ENCODE results near the gene NEK6. TPM values are rescaled to one million over a fixed set of nuclear protein-coding genes. Genes with fewer than 3 reads are reported as not detected.

Gene NEK6
- total RNA-seq, 4 donors from 2014 or later, result 6.0 to 14.7 (median 9.1) TPM

GRCh38 chr9:124312290-124313265 lies 54.8 kb downstream of the NEK6 start:
- DNase-seq (ENCODE audit: low spot score in 2 of 2), result no peak
- intact Hi-C loops (cut with DNase I; ENCODE audit: low total_unique reads), result no loop called here
- TF ChIP-seq, protein P1, sequence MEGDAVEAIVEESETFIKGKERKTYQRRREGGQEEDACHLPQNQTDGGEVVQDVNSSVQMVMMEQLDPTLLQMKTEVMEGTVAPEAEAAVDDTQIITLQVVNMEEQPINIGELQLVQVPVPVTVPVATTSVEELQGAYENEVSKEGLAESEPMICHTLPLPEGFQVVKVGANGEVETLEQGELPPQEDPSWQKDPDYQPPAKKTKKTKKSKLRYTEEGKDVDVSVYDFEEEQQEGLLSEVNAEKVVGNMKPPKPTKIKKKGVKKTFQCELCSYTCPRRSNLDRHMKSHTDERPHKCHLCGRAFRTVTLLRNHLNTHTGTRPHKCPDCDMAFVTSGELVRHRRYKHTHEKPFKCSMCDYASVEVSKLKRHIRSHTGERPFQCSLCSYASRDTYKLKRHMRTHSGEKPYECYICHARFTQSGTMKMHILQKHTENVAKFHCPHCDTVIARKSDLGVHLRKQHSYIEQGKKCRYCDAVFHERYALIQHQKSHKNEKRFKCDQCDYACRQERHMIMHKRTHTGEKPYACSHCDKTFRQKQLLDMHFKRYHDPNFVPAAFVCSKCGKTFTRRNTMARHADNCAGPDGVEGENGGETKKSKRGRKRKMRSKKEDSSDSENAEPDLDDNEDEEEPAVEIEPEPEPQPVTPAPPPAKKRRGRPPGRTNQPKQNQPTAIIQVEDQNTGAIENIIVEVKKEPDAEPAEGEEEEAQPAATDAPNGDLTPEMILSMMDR (IDR thresholded peaks at IDR 0.05), result no peak
- TF ChIP-seq POLR2A (IDR thresholded peaks at IDR 0.05), result no peak
- no peak overlapping the region for H3K4me3 ChIP-seq (ENCODE audit: low read depth, poor library complexity, severe bottlenecking)
- WGBS, 2 donors, result 86 to 89% methylated on average over 27 of the region's 27 CpGs

- no peak for DNase-seq (ENCODE audit: low spot score in 2 of 2)
- no peak overlapping the region for H3K4me3 ChIP-seq (ENCODE audit: low read depth, poor library complexity, severe bottlenecking)
- intact Hi-C loops (cut with DNase I; ENCODE audit: low total_unique reads), result no loop called here
- TF ChIP-seq, protein P1 (IDR thresholded peaks at IDR 0.05), result no peak
- 92 to 93% methylated on average over 18 of the region's 18 CpGs for WGBS, 2 donors
These were observed 56.2 kb downstream of the NEK6 start for GRCh38 chr9:124313940-124314339.

DNA sequence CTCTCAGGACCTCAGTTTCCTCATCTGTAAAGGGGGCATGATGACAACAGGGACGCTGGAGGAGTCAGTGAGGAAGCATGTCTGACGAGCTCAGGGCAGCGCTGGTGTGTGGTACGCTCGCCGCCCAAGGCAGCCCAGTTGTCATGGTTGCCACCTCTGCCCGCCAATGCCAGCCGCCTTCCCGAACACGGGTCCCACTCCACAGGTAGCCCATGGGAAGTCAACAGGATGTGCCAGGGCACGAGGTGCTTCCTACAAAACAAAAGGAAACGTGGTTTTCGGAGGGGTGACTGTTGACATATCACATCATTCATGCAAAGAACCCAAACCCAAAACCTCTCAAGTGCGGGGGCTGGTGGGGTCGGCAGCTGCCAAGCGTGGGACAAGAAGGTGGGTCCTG lies 58.1 kb downstream of the NEK6 start:
- WGBS, 2 donors, result 86 to 89% methylated on average over 13 to 16 of the region's 16 CpGs
- intact Hi-C loops (cut with DNase I; ENCODE audit: low total_unique reads), result no loop called here
- H3K4me3 ChIP-seq (ENCODE audit: low read depth, poor library complexity, severe bottlenecking), result no peak overlapping the region

DNA sequence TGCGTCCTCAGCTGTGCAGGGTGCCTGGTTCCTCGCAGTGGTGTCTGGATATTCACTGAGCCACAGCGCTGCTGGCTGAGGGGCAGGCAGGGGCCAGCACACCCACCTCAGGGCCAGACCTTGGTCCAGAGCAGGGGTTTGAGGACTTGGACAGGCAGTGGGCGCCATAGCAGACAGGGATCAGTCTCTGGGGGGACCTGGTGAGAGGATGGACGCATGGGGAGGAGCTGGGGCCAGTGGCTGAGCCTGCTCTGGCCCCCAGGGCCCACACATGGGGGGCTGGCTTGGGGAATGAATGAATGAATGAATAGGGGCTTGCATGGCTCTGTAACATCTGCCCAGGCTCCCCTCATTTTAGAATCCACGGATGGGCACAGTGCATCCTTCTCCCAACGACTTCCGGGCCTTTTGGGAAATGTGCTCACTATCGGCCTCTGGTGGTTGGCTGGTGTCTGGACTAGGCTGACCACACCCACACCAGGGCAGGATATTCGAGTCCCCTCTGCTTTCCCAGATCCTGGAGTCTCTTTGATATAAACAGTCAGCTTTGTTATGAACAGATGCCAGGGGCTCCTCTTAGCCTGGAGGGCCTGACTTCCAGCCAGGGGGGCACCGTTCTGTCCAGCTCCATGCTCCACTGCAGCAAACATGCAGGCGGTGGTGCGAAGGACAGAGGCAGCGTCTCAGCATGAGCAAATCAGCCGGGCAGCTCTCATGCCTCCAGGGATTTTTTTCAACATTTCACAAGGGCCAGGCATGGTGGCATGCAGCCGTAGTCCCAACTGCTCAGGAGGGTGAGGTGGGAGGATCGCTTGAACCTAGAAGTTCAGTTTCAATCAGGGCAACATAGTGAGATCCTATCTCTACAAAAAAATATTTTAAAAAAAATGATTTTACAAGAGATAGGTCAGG lies 62.6 kb downstream of the NEK6 start:
- 59 to 67% methylated on average over 12 to 16 of the region's 17 CpGs for WGBS, 2 donors
- peak; percentile 54 to 93 for DNase-seq (ENCODE audit: low spot score in 2 of 2)
- intact Hi-C loops (cut with DNase I; ENCODE audit: low total_unique reads), result loop anchor here (10.0 kb wide), 1 partner anchor 186 kb away; no protein-coding TSS in a partner anchor
- no peak overlapping the region for H3K4me3 ChIP-seq (ENCODE audit: low read depth, poor library complexity, severe bottlenecking)
- no peak for TF ChIP-seq POLR2A (IDR thresholded peaks at IDR 0.05)
- TF ChIP-seq, protein P1 (IDR thresholded peaks at IDR 0.05), result peak in 1 of 3 donors; percentile 75

More for the DNA sequence above, 58.1 kb downstream of the NEK6 start:
- TF ChIP-seq, protein P1 (IDR thresholded peaks at IDR 0.05), result no peak
- TF ChIP-seq POLR2A (IDR thresholded peaks at IDR 0.05), result no peak
- no peak for DNase-seq (ENCODE audit: low spot score in 2 of 2)

DNA sequence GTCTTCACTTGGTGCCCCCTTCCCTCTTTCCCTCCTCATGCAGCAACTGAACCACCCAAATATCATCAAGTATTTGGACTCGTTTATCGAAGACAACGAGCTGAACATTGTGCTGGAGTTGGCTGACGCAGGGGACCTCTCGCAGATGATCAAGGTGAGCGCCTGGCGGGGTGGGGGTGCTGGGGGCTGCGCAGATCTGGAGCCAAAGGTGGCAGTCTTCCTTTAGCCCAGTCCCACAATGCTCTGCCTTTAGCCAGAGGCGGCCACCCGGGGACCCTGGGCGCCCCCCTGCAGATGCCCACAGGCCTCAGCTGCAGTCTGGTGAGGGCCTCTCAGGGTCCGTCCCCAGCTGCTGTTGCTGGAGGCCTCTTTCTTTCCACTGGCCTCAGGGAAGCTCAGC lies 63.7 kb downstream of the NEK6 start:
- DNase-seq (ENCODE audit: low spot score in 2 of 2), result no peak
- no peak overlapping the region for H3K4me3 ChIP-seq (ENCODE audit: low read depth, poor library complexity, severe bottlenecking)
- WGBS, 2 donors, result 87 to 92% methylated on average over 9 to 12 of the region's 12 CpGs
- intact Hi-C loops (cut with DNase I; ENCODE audit: low total_unique reads), result loop anchor here (10.0 kb wide), 1 partner anchor 187 kb away; no protein-coding TSS in a partner anchor
- no peak for TF ChIP-seq POLR2A (IDR thresholded peaks at IDR 0.05)
- TF ChIP-seq, protein P1 (IDR thresholded peaks at IDR 0.05), result no peak

Measured in lower leg skin (tissue), 4 donors.